ENCODE data around the gene PJA2.

PJA2 gene

DNA sequence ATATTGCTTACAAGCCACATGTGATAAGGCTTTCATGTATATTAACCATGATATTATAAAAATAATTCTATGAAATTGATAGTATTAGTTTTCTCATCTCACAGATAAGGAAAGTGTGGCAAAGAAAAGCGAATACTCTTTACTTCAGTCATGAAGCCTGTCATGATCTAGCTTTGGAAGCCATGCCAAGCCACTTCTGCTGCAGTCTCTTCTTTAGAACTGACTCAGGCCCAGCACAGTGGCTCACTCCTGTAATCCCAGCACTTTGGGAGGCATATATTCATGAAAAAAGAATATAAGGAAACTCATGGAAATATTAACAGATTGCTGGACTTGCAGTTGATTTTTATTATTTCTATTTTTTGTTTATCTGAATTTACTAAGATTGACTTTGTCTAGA is 42.9 kb upstream of the PJA2 start:
- H2AFZ ChIP-seq (ENCODE audit: low read depth) = no peak overlapping the region
- H4K20me1 ChIP-seq (ENCODE audit: insufficient read depth) = no peaks in the 10 kb centered on the region
- H3K27ac ChIP-seq = no peak overlapping the region
- H3K36me3 ChIP-seq (ENCODE audit: insufficient read depth) = no peaks in the 10 kb centered on the region
- H3K27me3 ChIP-seq (ENCODE audit: insufficient read depth, low read depth) = no peaks in the 10 kb centered on the region
- no peaks in the 10 kb centered on the region for H3K4me1 ChIP-seq (ENCODE audit: low read depth, poor library complexity, severe bottlenecking)
- TF ChIP-seq, protein P1, sequence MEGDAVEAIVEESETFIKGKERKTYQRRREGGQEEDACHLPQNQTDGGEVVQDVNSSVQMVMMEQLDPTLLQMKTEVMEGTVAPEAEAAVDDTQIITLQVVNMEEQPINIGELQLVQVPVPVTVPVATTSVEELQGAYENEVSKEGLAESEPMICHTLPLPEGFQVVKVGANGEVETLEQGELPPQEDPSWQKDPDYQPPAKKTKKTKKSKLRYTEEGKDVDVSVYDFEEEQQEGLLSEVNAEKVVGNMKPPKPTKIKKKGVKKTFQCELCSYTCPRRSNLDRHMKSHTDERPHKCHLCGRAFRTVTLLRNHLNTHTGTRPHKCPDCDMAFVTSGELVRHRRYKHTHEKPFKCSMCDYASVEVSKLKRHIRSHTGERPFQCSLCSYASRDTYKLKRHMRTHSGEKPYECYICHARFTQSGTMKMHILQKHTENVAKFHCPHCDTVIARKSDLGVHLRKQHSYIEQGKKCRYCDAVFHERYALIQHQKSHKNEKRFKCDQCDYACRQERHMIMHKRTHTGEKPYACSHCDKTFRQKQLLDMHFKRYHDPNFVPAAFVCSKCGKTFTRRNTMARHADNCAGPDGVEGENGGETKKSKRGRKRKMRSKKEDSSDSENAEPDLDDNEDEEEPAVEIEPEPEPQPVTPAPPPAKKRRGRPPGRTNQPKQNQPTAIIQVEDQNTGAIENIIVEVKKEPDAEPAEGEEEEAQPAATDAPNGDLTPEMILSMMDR (conservative IDR thresholded peaks at IDR 0.05; ENCODE audit: low read depth, low read length) = no peak
- H3K4me3 ChIP-seq (IDR thresholded peaks at IDR 0.05; ENCODE audit: insufficient read depth, low read depth, low read length) = no peak overlapping the region
- H3K4me2 ChIP-seq = no peak overlapping the region
- no peak overlapping the region for H3K9ac ChIP-seq
- H3K79me2 ChIP-seq (ENCODE audit: insufficient read depth, low read depth) = no peaks in the 10 kb centered on the region

GRCh38 chr5:109451146-109451545 is 41.4 kb upstream of the PJA2 start:
- H2AFZ ChIP-seq (ENCODE audit: low read depth) = no peak overlapping the region
- no peak overlapping the region for H3K4me2 ChIP-seq
- H3K79me2 ChIP-seq (ENCODE audit: insufficient read depth, low read depth) = no peaks in the 10 kb centered on the region
- no peaks in the 10 kb centered on the region for H3K4me1 ChIP-seq (ENCODE audit: low read depth, poor library complexity, severe bottlenecking)
- H4K20me1 ChIP-seq (ENCODE audit: insufficient read depth) = no peaks in the 10 kb centered on the region
- no peaks in the 10 kb centered on the region for H3K36me3 ChIP-seq (ENCODE audit: insufficient read depth)
- no peak overlapping the region for H3K27ac ChIP-seq
- no peak overlapping the region for H3K4me3 ChIP-seq (IDR thresholded peaks at IDR 0.05; ENCODE audit: insufficient read depth, low read depth, low read length)
- H3K9ac ChIP-seq = no peak overlapping the region
- TF ChIP-seq, protein P1 (conservative IDR thresholded peaks at IDR 0.05; ENCODE audit: low read depth, low read length) = no peak
- H3K27me3 ChIP-seq (ENCODE audit: insufficient read depth, low read depth) = no peaks in the 10 kb centered on the region

- Histone ChIP-seq H3K79me2 (ENCODE audit: insufficient read depth, low read depth) (no peaks in the 10 kb centered on the region), H3K4me1 (ENCODE audit: low read depth, poor library complexity, severe bottlenecking) (no peaks in the 10 kb centered on the region), H4K20me1 (ENCODE audit: insufficient read depth) (no peaks in the 10 kb centered on the region), H3K4me3 (IDR thresholded peaks at IDR 0.05; ENCODE audit: insufficient read depth, low read depth, low read length) (no peak overlapping the region), H3K27ac (no peak overlapping the region), H3K9ac (no peak overlapping the region), H3K27me3 (ENCODE audit: insufficient read depth, low read depth) (no peaks in the 10 kb centered on the region), H2AFZ (ENCODE audit: low read depth) (no peak overlapping the region), H3K36me3 (ENCODE audit: insufficient read depth) (no peaks in the 10 kb centered on the region), H3K4me2 (no peak overlapping the region)
- TF ChIP-seq, protein P1 (conservative IDR thresholded peaks at IDR 0.05; ENCODE audit: low read depth, low read length) = no peak
Measured at GRCh38 chr5:109450129-109450877, 40.5 kb upstream of the PJA2 start.

DNA sequence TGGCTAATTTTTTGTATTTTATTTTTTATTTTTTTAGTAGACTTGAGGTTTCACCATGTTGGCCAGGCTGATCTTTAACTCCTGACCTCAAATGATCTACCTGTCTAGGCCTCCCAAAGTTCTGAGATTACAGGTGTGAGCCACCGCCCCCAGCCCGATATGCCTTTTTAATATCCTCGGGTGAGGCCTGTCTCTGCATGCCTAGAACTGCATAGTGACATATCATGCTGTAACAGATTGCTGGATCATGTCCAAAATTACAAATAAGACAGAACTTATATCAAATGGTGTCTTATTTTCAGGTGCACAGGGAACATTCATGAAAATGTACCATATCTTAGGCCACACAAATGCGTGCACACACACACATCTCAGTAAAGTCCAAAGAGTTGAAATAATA is 39.1 kb upstream of the PJA2 start:
- Histone ChIP-seq H2AFZ (ENCODE audit: low read depth) (no peak overlapping the region), H3K79me2 (ENCODE audit: insufficient read depth, low read depth) (no peaks in the 10 kb centered on the region), H3K4me1 (ENCODE audit: low read depth, poor library complexity, severe bottlenecking) (no peaks in the 10 kb centered on the region), H3K27ac (no peak overlapping the region), H3K36me3 (ENCODE audit: insufficient read depth) (no peaks in the 10 kb centered on the region), H4K20me1 (ENCODE audit: insufficient read depth) (no peaks in the 10 kb centered on the region), H3K27me3 (ENCODE audit: insufficient read depth, low read depth) (no peaks in the 10 kb centered on the region), H3K4me3 (IDR thresholded peaks at IDR 0.05; ENCODE audit: insufficient read depth, low read depth, low read length) (no peak overlapping the region), H3K9ac (no peak overlapping the region), H3K4me2 (no peak overlapping the region)
- TF ChIP-seq, protein P1 (conservative IDR thresholded peaks at IDR 0.05; ENCODE audit: low read depth, low read length) = no peak
